ENCODE data around the gene LRRC2.

DNA sequence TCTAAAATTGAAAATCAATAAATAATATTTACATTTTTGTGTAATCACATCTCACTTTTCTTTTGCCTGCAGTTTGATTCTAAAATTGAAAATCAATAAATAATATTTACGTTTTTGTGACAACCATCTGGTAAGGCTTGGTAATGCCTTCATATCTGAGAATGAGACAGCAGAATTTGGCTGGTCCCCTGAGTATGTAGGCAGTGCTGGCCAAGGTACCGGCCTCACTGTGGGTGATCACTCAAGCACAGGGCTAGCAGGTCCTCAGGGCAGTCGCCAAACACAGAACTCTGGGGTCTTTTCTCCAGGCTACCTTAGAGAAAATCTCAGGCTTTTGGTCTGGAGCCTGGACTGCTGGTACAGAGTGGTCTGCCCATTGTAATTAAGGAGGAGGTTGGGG lies 42.1 kb downstream of the LRRC2 start:
- TF ChIP-seq CTCF (IDR thresholded peaks at IDR 0.05) (no peak), TCF7L2 (IDR thresholded peaks at IDR 0.05; ENCODE audit: low read depth, low read length) (no peak), POLR2AphosphoS5 (IDR thresholded peaks at IDR 0.05; ENCODE audit: low read depth, low read length) (no peak)

Measured in Panc1 (cell line).